Osteocyte (in vitro differentiated cells): ENCODE data around the gene LRFN3. TPM values are rescaled to one million over a fixed set of nuclear protein-coding genes. Genes with fewer than 3 reads are reported as not detected.
A peak's percentile ranks its signal among the peaks of the same experiment; 100 is the strongest.

Experiments used
- DNase-seq: peaks from one replicate; pipeline ENCODE4 v3.0.0; 2021; ENCODE audit warnings: mixed read lengths; ENCODE audit not compliant: unreplicated experiment; ENCODE audit errors: extremely low spot score
- H3K27ac Mint-ChIP-seq: one replicate; pipeline ENCODE4 v1.8.0; 2021; ENCODE audit warnings: mild to moderate bottlenecking, mixed read lengths; ENCODE audit not compliant: unreplicated experiment
- H3K27me3 Mint-ChIP-seq: one replicate; pipeline ENCODE4 v1.8.0; 2021; ENCODE audit warnings: mixed read lengths; ENCODE audit not compliant: unreplicated experiment
- H3K36me3 Mint-ChIP-seq: one replicate; pipeline ENCODE4 v1.8.0; 2021; ENCODE audit warnings: mixed read lengths; ENCODE audit not compliant: unreplicated experiment
- H3K4me1 Mint-ChIP-seq: one replicate; pipeline ENCODE4 v1.8.0; 2021; ENCODE audit warnings: mixed read lengths; ENCODE audit not compliant: unreplicated experiment
- H3K4me3 Mint-ChIP-seq: one replicate; pipeline ENCODE4 v1.8.0; 2021; ENCODE audit warnings: mild to moderate bottlenecking, moderate library complexity, mixed read lengths; ENCODE audit not compliant: unreplicated experiment
- H3K9me3 Mint-ChIP-seq: one replicate; pipeline ENCODE4 v1.8.0; 2021; ENCODE audit warnings: mixed read lengths; ENCODE audit not compliant: unreplicated experiment
- total RNA-seq: library from RNA; stranded (reverse); gene quantifications from 2 replicates; pipeline ENCODE4 v1.2.1, GENCODE V29; 2021
- TF ChIP-seq, protein P1 (sequence below): fragments of 200-600 bp; sonication (generic); IDR thresholded peaks from 2 replicates; pipeline ENCODE4 v1.5.0; 2021; ENCODE audit warnings: antibody characterized with exemption, mild to moderate bottlenecking, moderate library complexity

The LRFN3 gene
- total RNA-seq, 1 donor from 2014 or later = 25.0 TPM

DNA sequence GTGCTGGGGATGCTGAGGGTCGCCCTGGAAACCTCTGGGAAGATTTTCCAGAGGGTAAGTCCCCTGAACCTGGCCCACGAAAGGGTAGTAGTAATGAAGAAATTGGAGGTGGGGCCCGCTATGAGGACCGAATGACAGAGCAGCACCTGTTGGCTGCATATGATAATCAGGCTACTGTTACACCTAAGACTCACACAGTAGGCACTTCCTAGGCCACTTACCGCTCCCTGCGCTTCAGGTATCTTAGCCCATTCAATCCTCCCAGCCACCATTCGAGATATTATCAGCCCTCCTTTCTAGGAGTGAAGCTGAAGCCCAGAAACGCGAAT is 4.3 kb upstream of the LRFN3 start:
- Mint-ChIP-seq H3K4me3 (peak overlapping the region; percentile 59), H3K36me3 (no peaks in the 10 kb centered on the region)

DNA sequence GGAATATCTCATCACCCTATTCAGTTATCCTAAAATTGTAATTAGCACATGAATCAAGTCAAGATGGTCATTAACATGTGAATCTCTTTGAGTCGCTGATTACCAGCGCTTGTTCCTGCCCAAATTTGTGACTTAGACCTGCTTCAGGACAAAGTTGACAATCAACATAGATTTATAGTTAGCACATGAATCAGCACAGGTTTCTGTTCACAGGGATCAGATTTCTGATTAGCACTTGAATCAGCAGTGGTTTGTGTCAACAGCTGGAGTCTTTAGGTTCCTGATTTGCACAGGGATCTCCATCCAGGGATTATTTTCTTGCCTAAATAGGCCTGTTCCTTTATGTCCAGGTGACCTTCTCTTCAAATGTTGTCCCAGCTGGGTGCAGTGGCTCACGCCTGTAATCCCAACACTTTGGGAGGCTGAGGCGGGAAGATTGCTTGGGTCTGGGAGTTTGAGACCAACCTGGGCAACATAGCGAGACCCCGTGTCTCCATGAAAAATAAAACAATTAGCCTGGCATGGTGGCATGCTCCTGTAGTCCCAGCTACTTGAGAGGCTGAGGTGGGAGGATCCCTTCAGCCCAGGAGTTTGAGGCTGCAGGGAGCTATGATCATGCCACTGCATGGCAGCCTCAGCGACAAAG is 3.8 kb upstream of the LRFN3 start:
- Mint-ChIP-seq H3K27me3 (no peaks in the 10 kb centered on the region), H3K27ac (no peak overlapping the region), H3K36me3 (no peaks in the 10 kb centered on the region), H3K4me1 (peaks cover 23% of the 10 kb centered on the region), H3K4me3 (no peak overlapping the region), H3K9me3 (no peaks in the 10 kb centered on the region)
- no peak for DNase-seq
- TF ChIP-seq, protein P1, sequence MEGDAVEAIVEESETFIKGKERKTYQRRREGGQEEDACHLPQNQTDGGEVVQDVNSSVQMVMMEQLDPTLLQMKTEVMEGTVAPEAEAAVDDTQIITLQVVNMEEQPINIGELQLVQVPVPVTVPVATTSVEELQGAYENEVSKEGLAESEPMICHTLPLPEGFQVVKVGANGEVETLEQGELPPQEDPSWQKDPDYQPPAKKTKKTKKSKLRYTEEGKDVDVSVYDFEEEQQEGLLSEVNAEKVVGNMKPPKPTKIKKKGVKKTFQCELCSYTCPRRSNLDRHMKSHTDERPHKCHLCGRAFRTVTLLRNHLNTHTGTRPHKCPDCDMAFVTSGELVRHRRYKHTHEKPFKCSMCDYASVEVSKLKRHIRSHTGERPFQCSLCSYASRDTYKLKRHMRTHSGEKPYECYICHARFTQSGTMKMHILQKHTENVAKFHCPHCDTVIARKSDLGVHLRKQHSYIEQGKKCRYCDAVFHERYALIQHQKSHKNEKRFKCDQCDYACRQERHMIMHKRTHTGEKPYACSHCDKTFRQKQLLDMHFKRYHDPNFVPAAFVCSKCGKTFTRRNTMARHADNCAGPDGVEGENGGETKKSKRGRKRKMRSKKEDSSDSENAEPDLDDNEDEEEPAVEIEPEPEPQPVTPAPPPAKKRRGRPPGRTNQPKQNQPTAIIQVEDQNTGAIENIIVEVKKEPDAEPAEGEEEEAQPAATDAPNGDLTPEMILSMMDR = no peak

More for the DNA sequence above, 4.3 kb upstream of the LRFN3 start:
- Mint-ChIP-seq H3K27ac (peak overlapping the region; percentile 68), H3K9me3 (no peaks in the 10 kb centered on the region), H3K4me1 (peaks cover 18% of the 10 kb centered on the region), H3K27me3 (peaks cover 1% of the 10 kb centered on the region)
- TF ChIP-seq, protein P1 = peak; percentile 14
- DNase-seq = no peak

DNA sequence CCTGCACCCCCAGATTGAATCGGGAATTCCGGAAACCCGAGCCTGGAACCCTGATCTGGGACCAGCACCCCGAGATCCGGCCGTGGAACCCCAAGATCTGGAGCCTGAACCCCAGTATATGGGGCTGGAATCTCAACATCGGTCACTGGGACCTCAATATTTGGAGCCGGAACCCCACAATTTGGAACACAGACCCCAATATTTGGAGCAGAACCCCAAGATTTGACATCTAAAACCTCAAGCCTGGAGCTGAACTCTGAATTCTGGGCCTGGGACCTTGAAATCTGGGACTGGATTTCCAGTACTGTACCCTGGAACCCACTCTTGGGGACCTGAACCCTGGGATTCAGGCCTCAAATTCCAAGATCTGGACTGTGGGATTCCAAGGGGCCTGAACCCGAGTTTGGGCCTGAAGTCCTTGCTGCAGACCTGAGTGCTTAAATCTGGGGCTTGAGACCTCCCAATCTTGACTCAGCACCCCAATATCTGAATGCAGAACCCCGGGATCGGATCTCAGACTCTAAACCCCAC is 629 bp downstream of the LRFN3 start:
- DNase-seq = no peak
- Mint-ChIP-seq H3K9me3 (no peaks in the 10 kb centered on the region), H3K27ac (peak overlapping the region; percentile 27), H3K4me3 (peak overlapping the region; percentile 71), H3K36me3 (peaks cover 5% of the 10 kb centered on the region), H3K4me1 (peaks cover 32% of the 10 kb centered on the region), H3K27me3 (no peaks in the 10 kb centered on the region)
- TF ChIP-seq, protein P1 = no peak

DNA sequence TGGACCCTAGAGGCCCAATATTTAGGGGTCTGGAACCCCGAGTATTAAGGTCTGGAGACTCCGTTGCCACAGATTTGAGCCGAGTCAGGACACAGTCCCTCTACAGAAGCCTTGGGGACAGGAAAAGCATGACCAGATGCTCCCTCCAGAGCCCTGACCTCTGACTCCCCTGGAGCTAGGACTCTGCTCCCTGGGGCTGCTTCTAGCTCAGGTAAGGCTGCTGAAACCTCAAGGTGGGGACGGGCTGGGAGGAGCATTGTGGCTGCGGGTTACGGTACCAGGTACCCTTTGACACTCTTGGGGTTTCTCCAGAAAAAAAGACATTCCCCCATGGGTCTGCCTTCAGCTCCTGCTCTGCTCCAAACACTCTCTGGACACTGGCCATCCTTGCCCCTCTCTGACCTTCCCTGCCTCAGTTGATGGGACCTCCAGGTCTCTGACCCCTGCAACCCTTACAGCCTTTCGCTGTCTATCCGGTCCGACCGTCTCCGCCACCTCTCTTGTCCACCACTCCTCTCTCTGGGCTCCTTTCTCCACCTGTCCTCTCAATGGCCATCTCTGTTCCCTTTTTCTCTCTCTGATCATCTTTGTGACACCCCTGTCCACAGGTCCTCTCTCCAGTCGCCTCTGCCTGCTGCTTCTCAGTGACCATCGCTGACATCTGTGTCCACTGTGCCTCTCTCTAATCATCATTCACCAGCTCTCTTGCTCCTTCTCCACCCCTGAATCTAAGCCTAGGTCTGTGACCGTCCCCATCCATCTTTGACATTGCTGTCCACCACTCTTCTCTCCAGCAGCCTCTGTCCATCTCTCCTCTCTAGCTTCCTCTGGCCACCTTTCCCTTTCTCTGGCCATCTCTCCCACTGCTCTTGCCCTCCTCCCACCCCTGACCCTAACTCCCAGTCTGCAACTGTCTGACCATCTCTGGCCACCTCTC is 1.4 kb downstream of the LRFN3 start:
- Mint-ChIP-seq H3K27me3 (no peaks in the 10 kb centered on the region), H3K4me1 (peaks cover 32% of the 10 kb centered on the region), H3K36me3 (peaks cover 7% of the 10 kb centered on the region), H3K9me3 (no peaks in the 10 kb centered on the region), H3K4me3 (peak overlapping the region; percentile 71), H3K27ac (peak overlapping the region; percentile 73)
- TF ChIP-seq, protein P1 = no peak
- DNase-seq = no peak
